ENCODE measurements around the gene GDAP2. TPM values are rescaled to one million over a fixed set of nuclear protein-coding genes. Genes with fewer than 3 reads are reported as not detected.
A peak's percentile ranks its signal among the peaks of the same experiment; 100 is the strongest.
"Not testable (repeated sequence)": the region's sequence is repeated elsewhere in the genome, so short reads cannot be mapped to it uniquely, and the experiment has no call there.

The GDAP2 gene
- polyA plus RNA-seq, 1 donor: 14.3 TPM

DNA sequence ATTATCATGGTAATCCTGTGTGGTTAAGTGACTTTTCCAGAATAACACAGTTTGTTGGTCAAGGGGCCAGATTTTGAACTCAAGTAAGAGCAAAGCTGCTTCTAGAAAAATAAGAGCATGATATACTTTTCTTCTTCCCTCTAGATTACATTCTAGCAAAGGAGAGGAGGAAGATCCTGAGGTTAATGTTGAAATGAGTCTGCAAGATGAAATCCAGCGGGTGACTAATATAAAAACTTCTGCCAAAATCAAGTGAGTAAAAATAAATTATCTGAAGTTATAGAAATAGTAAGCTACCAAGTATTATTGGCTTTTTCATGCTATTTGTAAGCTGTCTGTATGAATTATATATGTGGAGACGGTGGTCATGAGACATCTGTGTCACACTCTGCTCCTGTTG, 12.9 kb upstream of the GDAP2 start:
- Histone ChIP-seq H3K9me3 (ENCODE audit: control insufficient read depth, low read depth, low read length) (no peaks in the 10 kb centered on the region), H3K27ac (ENCODE audit: low read length) (no peak overlapping the region), H3K4me1 (ENCODE audit: control insufficient read depth, insufficient read depth, low read length) (no peaks in the 10 kb centered on the region), H3K36me3 (ENCODE audit: control insufficient read depth, insufficient read depth, low read length) (peaks cover 71% of the 10 kb centered on the region), H3K27me3 (ENCODE audit: control insufficient read depth, insufficient read depth, low read length) (no peaks in the 10 kb centered on the region), H3K4me3 (ENCODE audit: low read length) (no peak overlapping the region)
- no CpG with 5 or more reads among the region's 2 CpGs for WGBS (ENCODE audit: insufficient coverage, low lambda C conversion rate)
- DNase-seq: no peak

DNA sequence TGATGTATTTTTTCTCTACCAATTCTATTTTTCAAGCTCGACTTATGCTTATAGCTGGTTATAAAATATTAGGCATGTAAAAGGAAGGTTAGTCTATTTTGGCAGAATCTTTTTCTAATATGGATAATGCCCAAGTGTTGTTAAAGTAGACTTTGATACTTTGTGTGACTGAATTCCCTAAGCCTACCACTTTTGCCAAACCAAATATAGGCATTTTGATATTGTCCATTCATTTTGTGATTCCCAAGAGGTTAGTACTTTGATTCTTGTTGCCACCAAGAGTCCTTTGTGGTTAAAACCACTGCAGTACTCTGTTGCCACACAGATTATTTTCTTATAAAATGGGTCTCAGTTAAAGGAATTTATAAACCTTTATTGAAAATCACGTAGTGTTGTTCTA, 4.3 kb upstream of the GDAP2 start:
- no peak overlapping the region for H3K4me3 ChIP-seq (ENCODE audit: low read length)
- no peaks in the 10 kb centered on the region for H3K4me1 ChIP-seq (ENCODE audit: control insufficient read depth, insufficient read depth, low read length)
- no peaks in the 10 kb centered on the region for H3K27me3 ChIP-seq (ENCODE audit: control insufficient read depth, insufficient read depth, low read length)
- H3K9me3 ChIP-seq (ENCODE audit: control insufficient read depth, low read depth, low read length): no peaks in the 10 kb centered on the region
- 94% methylated on average over 2 of the region's 2 CpGs for WGBS (ENCODE audit: insufficient coverage, low lambda C conversion rate)
- peaks cover 22% of the 10 kb centered on the region for H3K36me3 ChIP-seq (ENCODE audit: control insufficient read depth, insufficient read depth, low read length)
- DNase-seq: no peak
- no peak overlapping the region for H3K27ac ChIP-seq (ENCODE audit: low read length)

DNA sequence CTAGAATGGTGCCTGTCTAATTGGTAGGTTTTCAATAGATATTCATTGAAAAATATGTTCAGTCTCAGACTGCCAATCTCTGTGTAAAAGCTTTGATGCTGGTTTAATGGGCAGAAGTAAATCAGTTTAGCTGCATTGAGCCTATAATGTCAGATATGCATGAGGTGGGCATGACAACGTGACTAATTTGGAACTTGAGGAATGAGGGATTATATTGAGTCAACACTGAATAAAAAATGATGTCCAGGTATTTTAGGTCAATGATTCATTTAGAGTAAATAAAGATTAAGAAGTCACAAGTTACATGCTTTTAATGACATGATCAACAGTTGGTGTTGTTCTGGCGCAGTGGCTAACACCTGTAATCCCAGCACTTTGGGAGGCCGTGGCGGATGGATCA, 3.2 kb upstream of the GDAP2 start:
- WGBS (ENCODE audit: insufficient coverage, low lambda C conversion rate): 80% methylated on average over 1 of the region's 4 CpGs

GRCh38 chr1:117930484-117930883, 1.1 kb upstream of the GDAP2 start:
- H3K9me3 ChIP-seq (ENCODE audit: control insufficient read depth, low read depth, low read length): no peaks in the 10 kb centered on the region
- whole genome bisulfite sequencing (ENCODE audit: insufficient coverage, low lambda C conversion rate): 0% methylated on average over 3 of the region's 6 CpGs
- H3K36me3 ChIP-seq (ENCODE audit: control insufficient read depth, insufficient read depth, low read length): peaks cover 6% of the 10 kb centered on the region
- H3K27ac ChIP-seq (ENCODE audit: low read length): peak overlapping the region; percentile 79
- H3K27me3 ChIP-seq (ENCODE audit: control insufficient read depth, insufficient read depth, low read length): no peaks in the 10 kb centered on the region
- peak overlapping the region; percentile 75 for H3K4me3 ChIP-seq (ENCODE audit: low read length)
- DNase-seq: peak; percentile 0 to 44
- H3K4me1 ChIP-seq (ENCODE audit: control insufficient read depth, insufficient read depth, low read length): peaks cover 4% of the 10 kb centered on the region

More for the DNA sequence above, 3.2 kb upstream of the GDAP2 start:
- no peaks in the 10 kb centered on the region for H3K9me3 ChIP-seq (ENCODE audit: control insufficient read depth, low read depth, low read length)
- H3K4me1 ChIP-seq (ENCODE audit: control insufficient read depth, insufficient read depth, low read length): peaks cover 4% of the 10 kb centered on the region
- no peak for DNase-seq
- no peak overlapping the region for H3K27ac ChIP-seq (ENCODE audit: low read length)
- no peak overlapping the region for H3K4me3 ChIP-seq (ENCODE audit: low read length)
- H3K27me3 ChIP-seq (ENCODE audit: control insufficient read depth, insufficient read depth, low read length): no peaks in the 10 kb centered on the region
- H3K36me3 ChIP-seq (ENCODE audit: control insufficient read depth, insufficient read depth, low read length): peaks cover 10% of the 10 kb centered on the region

DNA sequence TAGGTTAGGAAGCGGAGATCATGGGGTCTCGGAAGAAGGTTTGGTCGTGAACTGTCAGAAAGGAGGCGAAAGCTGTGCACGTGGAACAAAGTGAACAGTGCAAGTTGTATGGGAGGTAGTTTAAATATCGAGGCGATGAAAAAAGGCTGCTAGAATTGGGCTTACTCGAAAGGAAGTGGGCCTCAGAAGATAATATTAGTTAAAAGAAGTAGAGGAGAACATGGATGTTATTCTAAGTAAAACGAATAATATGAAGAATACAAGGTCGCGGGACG, 689 bp upstream of the GDAP2 start:
- whole genome bisulfite sequencing (ENCODE audit: insufficient coverage, low lambda C conversion rate): 0% methylated on average over 11 of the region's 12 CpGs

GRCh38 chr1:117928881-117929342, 509 bp downstream of the GDAP2 start:
- no peaks in the 10 kb centered on the region for H3K9me3 ChIP-seq (ENCODE audit: control insufficient read depth, low read depth, low read length)
- WGBS (ENCODE audit: insufficient coverage, low lambda C conversion rate): no CpG with 5 or more reads among the region's 24 CpGs
- peak overlapping the region; percentile 79 for H3K27ac ChIP-seq (ENCODE audit: low read length)
- H3K36me3 ChIP-seq (ENCODE audit: control insufficient read depth, insufficient read depth, low read length): peaks cover 4% of the 10 kb centered on the region
- no peaks in the 10 kb centered on the region for H3K27me3 ChIP-seq (ENCODE audit: control insufficient read depth, insufficient read depth, low read length)
- peak overlapping the region; percentile 75 for H3K4me3 ChIP-seq (ENCODE audit: low read length)
- DNase-seq: peak; percentile 40 to 74
- peaks cover 4% of the 10 kb centered on the region for H3K4me1 ChIP-seq (ENCODE audit: control insufficient read depth, insufficient read depth, low read length)

More for the DNA sequence above, 689 bp upstream of the GDAP2 start:
- Histone ChIP-seq H3K36me3 (ENCODE audit: control insufficient read depth, insufficient read depth, low read length) (peaks cover 6% of the 10 kb centered on the region), H3K9me3 (ENCODE audit: control insufficient read depth, low read depth, low read length) (no peaks in the 10 kb centered on the region), H3K4me1 (ENCODE audit: control insufficient read depth, insufficient read depth, low read length) (peaks cover 4% of the 10 kb centered on the region), H3K4me3 (ENCODE audit: low read length) (peak overlapping the region; percentile 75), H3K27ac (ENCODE audit: low read length) (peak overlapping the region; percentile 79), H3K27me3 (ENCODE audit: control insufficient read depth, insufficient read depth, low read length) (no peaks in the 10 kb centered on the region)
- DNase-seq: no peak

GRCh38 chr1:117925981-117926380, 3.4 kb downstream of the GDAP2 start:
- WGBS (ENCODE audit: insufficient coverage, low lambda C conversion rate): 90% methylated on average over 3 of the region's 3 CpGs

DNA sequence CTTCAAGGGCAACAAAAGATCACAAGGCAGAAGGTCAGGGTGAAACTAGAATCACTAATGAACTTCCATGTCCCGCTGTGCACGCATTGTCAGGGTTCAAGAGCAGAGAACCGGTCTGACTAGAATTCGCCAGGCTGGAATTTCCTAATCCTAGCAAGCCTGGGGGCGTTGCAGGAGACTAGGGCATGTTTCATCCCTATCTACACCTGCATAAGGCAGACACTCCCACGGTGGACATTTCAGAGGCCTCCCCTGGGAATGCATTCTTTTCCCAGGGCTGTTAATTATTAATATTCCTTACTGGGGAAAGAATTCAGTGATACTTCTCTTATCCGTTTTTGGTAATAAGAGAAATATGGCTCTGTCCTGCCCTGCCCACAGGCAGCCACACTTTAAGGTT, 6.7 kb downstream of the GDAP2 start:
- DNase-seq; H3K27ac ChIP-seq (ENCODE audit: low read length); H3K9me3 ChIP-seq (ENCODE audit: control insufficient read depth, low read depth, low read length); H3K4me1 ChIP-seq (ENCODE audit: control insufficient read depth, insufficient read depth, low read length); H3K27me3 ChIP-seq (ENCODE audit: control insufficient read depth, insufficient read depth, low read length); H3K4me3 ChIP-seq (ENCODE audit: low read length): not testable (repeated sequence)
- peaks cover 18% of the 10 kb centered on the region for H3K36me3 ChIP-seq (ENCODE audit: control insufficient read depth, insufficient read depth, low read length)
- 100% methylated on average over 1 of the region's 7 CpGs for WGBS (ENCODE audit: insufficient coverage, low lambda C conversion rate)

More at GRCh38 chr1:117925981-117926380, 3.4 kb downstream of the GDAP2 start:
- Histone ChIP-seq H3K27me3 (ENCODE audit: control insufficient read depth, insufficient read depth, low read length) (no peaks in the 10 kb centered on the region), H3K36me3 (ENCODE audit: control insufficient read depth, insufficient read depth, low read length) (peaks cover 4% of the 10 kb centered on the region), H3K4me3 (ENCODE audit: low read length) (no peak overlapping the region), H3K9me3 (ENCODE audit: control insufficient read depth, low read depth, low read length) (no peaks in the 10 kb centered on the region), H3K27ac (ENCODE audit: low read length) (no peak overlapping the region), H3K4me1 (ENCODE audit: control insufficient read depth, insufficient read depth, low read length) (peaks cover 4% of the 10 kb centered on the region)
- no peak for DNase-seq

- H3K9me3 ChIP-seq (ENCODE audit: control insufficient read depth, low read depth, low read length): no peaks in the 10 kb centered on the region
- no peak for DNase-seq
- H3K4me3 ChIP-seq (ENCODE audit: low read length): no peak overlapping the region
- no peaks in the 10 kb centered on the region for H3K27me3 ChIP-seq (ENCODE audit: control insufficient read depth, insufficient read depth, low read length)
- 100% methylated on average over 1 of the region's 2 CpGs for WGBS (ENCODE audit: insufficient coverage, low lambda C conversion rate)
- no peak overlapping the region for H3K27ac ChIP-seq (ENCODE audit: low read length)
- H3K4me1 ChIP-seq (ENCODE audit: control insufficient read depth, insufficient read depth, low read length): no peaks in the 10 kb centered on the region
- H3K36me3 ChIP-seq (ENCODE audit: control insufficient read depth, insufficient read depth, low read length): peaks cover 22% of the 10 kb centered on the region
Measured at GRCh38 chr1:117921991-117922390, 7.4 kb downstream of the GDAP2 start.

- H3K27me3 ChIP-seq (ENCODE audit: control insufficient read depth, insufficient read depth, low read length): no peaks in the 10 kb centered on the region
- DNase-seq: no peak
- no peak overlapping the region for H3K27ac ChIP-seq (ENCODE audit: low read length)
- H3K4me1 ChIP-seq (ENCODE audit: control insufficient read depth, insufficient read depth, low read length): no peaks in the 10 kb centered on the region
- no peaks in the 10 kb centered on the region for H3K9me3 ChIP-seq (ENCODE audit: control insufficient read depth, low read depth, low read length)
- no peak overlapping the region for H3K4me3 ChIP-seq (ENCODE audit: low read length)
- H3K36me3 ChIP-seq (ENCODE audit: control insufficient read depth, insufficient read depth, low read length): peaks cover 36% of the 10 kb centered on the region
Measured at GRCh38 chr1:117919376-117919775, 10.0 kb downstream of the GDAP2 start.

GRCh38 chr1:117911051-117911450, 18.4 kb downstream of the GDAP2 start:
- H3K9me3 ChIP-seq (ENCODE audit: control insufficient read depth, low read depth, low read length): no peaks in the 10 kb centered on the region
- no peak for DNase-seq
- peaks cover 66% of the 10 kb centered on the region for H3K36me3 ChIP-seq (ENCODE audit: control insufficient read depth, insufficient read depth, low read length)
- H3K4me3 ChIP-seq (ENCODE audit: low read length): no peak overlapping the region
- no peaks in the 10 kb centered on the region for H3K27me3 ChIP-seq (ENCODE audit: control insufficient read depth, insufficient read depth, low read length)
- H3K4me1 ChIP-seq (ENCODE audit: control insufficient read depth, insufficient read depth, low read length): no peaks in the 10 kb centered on the region
- no peak overlapping the region for H3K27ac ChIP-seq (ENCODE audit: low read length)

Measured in large intestine (tissue), 3 donors.